C4-2B (cell line): Measurements from ENCODE around the gene TMEM45B.
"Not testable (repeated sequence)": the region's sequence is repeated elsewhere in the genome, so short reads cannot be mapped to it uniquely, and the experiment has no call there.

Source experiments
- H3K27ac ChIP-seq: fragments of 450-650 bp; 2 replicates; pipeline ENCODE4 v1.5.1; 2017
- CTCF ChIP-seq: fragments of 450-650 bp; conservative IDR thresholded peaks from 2 replicates; pipeline ENCODE4 v1.5.1; 2017; ENCODE audit warnings: mild to moderate bottlenecking
- ZFX ChIP-seq: fragments of 450-650 bp; IDR thresholded peaks from 2 replicates; pipeline ENCODE4 v1.6.1; 2017

TMEM45B gene

GRCh38 chr11:129813231-129813791 lies 2.3 kb upstream of the TMEM45B start:
- no peak for TF ChIP-seq ZFX
- no peak for TF ChIP-seq CTCF

DNA sequence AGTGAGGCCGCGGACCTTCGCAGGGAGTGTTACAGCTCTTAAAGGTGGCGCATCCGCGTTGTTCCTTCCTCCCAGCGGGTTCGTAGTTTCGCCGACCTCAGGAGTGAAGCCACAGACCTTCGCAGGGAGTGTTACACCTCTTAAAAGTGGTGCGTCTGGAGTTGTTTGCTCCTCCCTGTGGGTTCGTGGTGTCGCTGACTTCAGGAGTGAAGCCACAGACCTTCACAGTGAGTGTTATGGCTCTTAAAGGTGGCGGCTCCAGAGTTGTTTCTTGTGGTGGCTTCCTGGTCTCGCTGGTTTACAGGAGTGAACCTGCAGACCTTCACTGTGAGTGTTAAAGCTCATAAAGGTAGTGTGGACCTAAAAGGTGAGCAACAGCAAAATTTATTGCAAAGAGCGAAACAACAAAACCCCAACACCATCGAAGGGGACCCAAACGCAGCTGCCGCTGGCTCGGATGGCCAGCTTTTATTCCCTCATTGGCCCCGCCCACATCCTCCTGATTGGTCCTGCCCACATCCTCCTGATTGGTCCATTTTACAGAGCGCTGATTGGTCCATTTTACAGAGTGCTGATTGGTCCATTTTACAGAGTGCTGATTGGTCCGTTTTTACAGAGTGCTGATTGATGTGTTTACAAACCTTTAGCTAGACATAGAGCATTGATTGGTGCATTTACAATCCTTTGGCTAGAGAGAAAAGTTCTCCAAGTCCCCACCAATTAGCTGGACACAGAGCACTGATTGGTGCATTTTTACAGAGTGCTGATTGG lies 1.2 kb upstream of the TMEM45B start:
- H3K27ac ChIP-seq: no peak overlapping the region
- no peak for TF ChIP-seq ZFX
- no peak for TF ChIP-seq CTCF

More at GRCh38 chr11:129813231-129813791, 2.3 kb upstream of the TMEM45B start:
- H3K27ac ChIP-seq: no peak overlapping the region

DNA sequence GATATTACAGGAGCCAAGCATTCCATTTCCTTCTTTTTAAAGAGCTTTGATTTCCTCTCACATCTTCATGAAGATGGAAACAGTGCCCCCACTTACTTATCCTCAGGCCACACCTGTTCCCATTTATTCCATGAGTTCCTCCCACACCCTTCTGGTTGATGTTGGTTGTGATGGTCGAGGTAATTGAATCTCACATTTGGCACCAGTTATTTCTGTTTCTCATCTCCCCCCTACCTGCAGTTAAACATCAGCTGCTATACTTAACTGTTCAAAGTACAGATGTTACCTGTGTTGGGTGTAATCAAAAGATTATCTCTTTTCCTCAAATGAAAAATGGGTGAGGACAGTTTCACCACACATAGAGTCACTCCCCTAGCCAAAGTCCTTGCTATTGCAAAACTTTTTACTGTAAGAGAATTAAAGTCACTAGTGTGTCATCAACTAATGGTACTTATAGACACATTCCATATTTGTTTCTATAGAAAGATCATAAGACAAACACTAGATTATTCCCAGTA lies 1.9 kb downstream of the TMEM45B start:
- no peak overlapping the region for H3K27ac ChIP-seq
- no peak for TF ChIP-seq CTCF
- no peak for TF ChIP-seq ZFX

DNA sequence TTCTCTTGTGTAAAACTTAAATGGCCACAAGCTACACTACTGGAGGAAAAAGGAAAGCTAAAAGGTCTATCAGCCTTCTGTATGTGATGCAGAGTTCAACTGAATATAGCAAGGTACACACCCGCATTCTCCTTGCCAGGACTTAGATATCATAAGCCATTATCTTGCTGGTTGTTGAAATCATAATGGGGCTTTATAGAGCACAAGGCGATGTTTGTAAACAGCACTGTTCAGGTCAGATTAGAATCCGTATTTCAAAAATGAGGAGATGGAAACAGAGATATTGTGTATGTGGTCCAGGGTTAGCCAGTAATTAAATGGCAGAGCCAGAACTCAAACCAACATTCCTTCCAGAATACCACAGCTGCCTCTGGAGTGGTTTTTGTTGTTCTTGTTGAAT lies 2.6 kb downstream of the TMEM45B start:
- H3K27ac ChIP-seq: not testable (repeated sequence)

DNA sequence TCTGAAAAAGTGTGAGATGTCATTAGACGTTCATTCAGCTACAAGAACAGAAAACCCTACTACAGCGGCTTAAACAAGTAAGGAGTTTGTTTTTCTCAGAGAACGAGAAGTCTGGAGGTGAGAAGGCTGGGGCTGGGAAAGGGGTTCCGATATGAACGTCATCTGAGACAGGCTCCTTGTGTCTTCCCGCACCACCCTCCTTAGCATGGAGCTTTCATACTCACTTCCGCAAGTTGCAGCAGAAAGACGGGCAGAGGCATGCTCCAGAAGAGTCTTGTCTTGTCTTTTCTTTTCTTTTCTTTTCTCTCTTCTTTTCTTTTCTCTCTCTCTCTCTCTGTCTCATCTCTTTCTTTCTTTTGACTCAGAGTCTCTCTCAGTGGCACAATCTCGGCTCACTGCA lies 3.6 kb downstream of the TMEM45B start:
- TF ChIP-seq ZFX (no peak), CTCF (no peak)
- H3K27ac ChIP-seq: no peak overlapping the region

DNA sequence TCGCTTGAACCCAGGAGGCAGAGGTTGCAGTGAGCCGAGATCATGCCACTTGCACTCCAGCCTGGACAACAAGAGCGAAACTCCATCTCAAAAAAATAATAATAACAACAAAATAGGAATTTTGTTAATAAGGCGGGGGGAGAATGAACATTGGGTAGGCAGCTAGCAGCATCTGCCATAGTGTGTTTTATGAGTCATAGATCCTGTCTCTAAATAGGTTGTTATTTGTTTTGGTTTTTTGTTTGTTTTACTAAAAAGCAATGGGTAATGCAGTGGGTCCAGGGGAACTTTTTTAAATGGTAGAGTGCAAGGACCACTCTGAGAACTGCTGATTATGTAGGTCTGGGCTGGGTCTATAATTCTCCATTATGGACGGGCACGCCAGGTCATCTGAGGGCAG lies 4.6 kb downstream of the TMEM45B start:
- not testable (repeated sequence) for H3K27ac ChIP-seq

DNA sequence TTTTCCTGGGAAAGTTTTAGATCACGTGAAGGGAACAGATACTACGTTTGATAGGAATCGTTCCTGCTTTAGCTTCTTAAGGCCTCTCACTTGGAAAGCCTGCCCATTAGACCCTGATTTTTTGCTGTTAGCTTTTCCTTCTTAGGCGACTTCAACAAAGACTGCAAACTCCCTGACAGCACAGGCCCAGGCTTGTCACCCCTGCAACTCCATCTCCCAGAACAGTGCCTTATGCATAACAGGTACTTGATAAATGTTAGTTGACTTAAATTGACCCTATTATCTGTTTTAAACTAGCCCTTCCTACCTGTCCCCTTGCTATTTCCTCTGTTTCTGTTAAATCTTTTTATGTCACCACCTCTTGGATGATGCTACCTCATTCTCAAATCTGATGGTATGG lies 7.6 kb downstream of the TMEM45B start:
- not testable (repeated sequence) for H3K27ac ChIP-seq

- not testable (repeated sequence) for H3K27ac ChIP-seq
These were observed 8.2 kb downstream of the TMEM45B start for GRCh38 chr11:129823799-129824198.

- TF ChIP-seq ZFX: no peak
- no peak for TF ChIP-seq CTCF
- H3K27ac ChIP-seq: no peak overlapping the region
These were observed 9.7 kb downstream of the TMEM45B start for GRCh38 chr11:129825380-129825779.
